Epithelial cell of proximal tubule (primary cell): ENCODE measurements around the gene ST6GALNAC3. TPM values are rescaled to one million over a fixed set of nuclear protein-coding genes. Genes with fewer than 3 reads are reported as not detected.

ENCODE experiments used
- DNase-seq: peaks from one replicate; pipeline ENCODE4 v3.0.0-alpha.2; 2011; ENCODE audit warnings: low read depth
- H3K4me3 ChIP-seq: 2 replicates; pipeline ENCODE4 v1.5.1; 2011; ENCODE audit warnings: low read depth, mild to moderate bottlenecking, low read length
- total RNA-seq: library from RNA; depleted of rRNA; stranded (reverse); fragments of >200 nt; gene quantifications from 2 replicates; pipeline ENCODE4 v1.2.3, GENCODE V29; 2015
- TF ChIP-seq, protein P1 (sequence below): conservative IDR thresholded peaks from 2 replicates; pipeline ENCODE4 v1.5.1; 2012; ENCODE audit warnings: low read depth, mild to moderate bottlenecking, low read length

The ST6GALNAC3 gene
- total RNA-seq, 1 donor from 2014 or later: 0.75 TPM

- no peak for DNase-seq
- TF ChIP-seq, protein P1, sequence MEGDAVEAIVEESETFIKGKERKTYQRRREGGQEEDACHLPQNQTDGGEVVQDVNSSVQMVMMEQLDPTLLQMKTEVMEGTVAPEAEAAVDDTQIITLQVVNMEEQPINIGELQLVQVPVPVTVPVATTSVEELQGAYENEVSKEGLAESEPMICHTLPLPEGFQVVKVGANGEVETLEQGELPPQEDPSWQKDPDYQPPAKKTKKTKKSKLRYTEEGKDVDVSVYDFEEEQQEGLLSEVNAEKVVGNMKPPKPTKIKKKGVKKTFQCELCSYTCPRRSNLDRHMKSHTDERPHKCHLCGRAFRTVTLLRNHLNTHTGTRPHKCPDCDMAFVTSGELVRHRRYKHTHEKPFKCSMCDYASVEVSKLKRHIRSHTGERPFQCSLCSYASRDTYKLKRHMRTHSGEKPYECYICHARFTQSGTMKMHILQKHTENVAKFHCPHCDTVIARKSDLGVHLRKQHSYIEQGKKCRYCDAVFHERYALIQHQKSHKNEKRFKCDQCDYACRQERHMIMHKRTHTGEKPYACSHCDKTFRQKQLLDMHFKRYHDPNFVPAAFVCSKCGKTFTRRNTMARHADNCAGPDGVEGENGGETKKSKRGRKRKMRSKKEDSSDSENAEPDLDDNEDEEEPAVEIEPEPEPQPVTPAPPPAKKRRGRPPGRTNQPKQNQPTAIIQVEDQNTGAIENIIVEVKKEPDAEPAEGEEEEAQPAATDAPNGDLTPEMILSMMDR: no peak
- H3K4me3 ChIP-seq: no peak overlapping the region
Observed at GRCh38 chr1:76576876-76577524, 502.5 kb downstream of the ST6GALNAC3 start.

GRCh38 chr1:76577525-76578185 is 503.1 kb downstream of the ST6GALNAC3 start:
- no peak overlapping the region for H3K4me3 ChIP-seq
- TF ChIP-seq, protein P1: no peak
- DNase-seq: no peak

DNA sequence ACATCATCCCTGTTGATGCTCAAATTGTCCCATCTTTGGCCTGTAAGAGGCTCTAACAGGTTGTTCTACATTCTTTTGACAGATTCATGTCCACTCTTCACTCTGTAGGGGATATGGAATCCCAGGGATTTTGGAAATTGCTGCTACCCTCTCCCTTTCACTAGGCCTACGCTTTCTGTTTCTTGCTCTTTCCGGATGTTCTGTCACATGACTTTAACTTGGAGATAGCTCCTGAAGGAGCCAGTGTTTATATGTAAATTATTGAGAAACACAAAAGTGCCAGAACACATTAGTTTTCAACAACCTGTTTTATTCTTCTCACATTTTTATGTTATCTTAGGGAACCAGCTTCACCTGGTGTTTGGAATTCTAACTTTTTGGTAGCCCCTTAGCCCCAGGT is 505.7 kb downstream of the ST6GALNAC3 start:
- TF ChIP-seq, protein P1: no peak
- H3K4me3 ChIP-seq: no peak overlapping the region
- DNase-seq: no peak

DNA sequence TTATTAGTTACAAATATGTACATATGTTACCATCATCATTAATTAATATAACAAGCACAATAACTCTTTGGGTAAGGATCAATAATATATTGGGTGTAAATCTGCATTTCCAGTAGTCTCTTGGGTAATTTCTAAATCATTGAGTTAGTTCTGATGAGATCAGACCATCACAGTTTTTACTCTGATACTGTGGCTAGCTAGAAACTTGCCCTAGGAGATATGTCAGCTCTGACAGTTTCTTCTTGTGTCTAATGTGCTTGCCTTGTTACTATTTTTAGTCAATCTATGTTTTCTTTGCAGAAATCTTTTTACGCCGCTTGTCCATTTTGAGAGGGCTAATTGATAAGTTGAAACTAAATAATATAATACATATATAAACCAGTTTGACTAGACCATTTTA is 507.2 kb downstream of the ST6GALNAC3 start:
- no peak for DNase-seq
- TF ChIP-seq, protein P1: no peak
- H3K4me3 ChIP-seq: no peak overlapping the region

DNA sequence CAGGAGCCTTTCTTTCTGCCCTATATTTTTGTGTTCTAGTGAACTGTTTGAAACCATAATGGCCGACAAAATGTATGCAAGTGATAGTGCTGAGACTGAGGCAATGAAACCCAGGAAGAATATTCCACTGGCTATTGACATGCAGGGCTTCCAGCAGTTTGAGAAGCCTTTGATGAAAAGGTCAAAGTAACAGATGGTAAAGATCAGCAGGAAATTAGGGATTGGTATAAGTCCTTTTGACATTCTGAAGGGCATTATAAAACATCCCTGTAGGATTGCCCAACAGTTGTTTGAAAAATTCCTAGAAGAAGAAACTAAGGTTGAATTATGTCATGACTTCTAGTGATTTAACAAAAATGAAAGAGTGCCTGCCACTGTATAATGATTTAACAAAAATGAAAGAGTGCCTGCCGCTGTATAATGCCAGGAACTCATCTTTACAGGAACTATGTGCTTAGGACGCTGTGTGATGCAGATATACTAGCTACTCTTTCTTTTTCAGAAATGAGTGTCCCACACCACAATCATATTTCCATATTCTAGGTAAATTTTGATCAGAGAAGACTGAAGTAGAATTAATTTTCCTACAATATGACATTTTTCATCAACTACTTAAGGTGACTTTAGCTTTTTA is 508.8 kb downstream of the ST6GALNAC3 start:
- no peak overlapping the region for H3K4me3 ChIP-seq
- no peak for DNase-seq
- TF ChIP-seq, protein P1: no peak

GRCh38 chr1:76583875-76584477 is 509.4 kb downstream of the ST6GALNAC3 start:
- H3K4me3 ChIP-seq: no peak overlapping the region
- no peak for DNase-seq
- TF ChIP-seq, protein P1: no peak
